NK-92 treated with Interleukin-12 subunit alpha and Interleukin-12 subunit beta, amount 100 ng/mL, for 24 hours (cell line): ENCODE results near the gene FREM3.

Experiments used
- DNase-seq: peaks from one replicate; lab custom pipeline; 2025; lab: John Stamatoyannopoulos, UW

The FREM3 gene

GRCh38 chr4:143667461-143667860 is 33.0 kb downstream of the FREM3 start:
- no peak for DNase-seq

GRCh38 chr4:143658336-143658735 is 42.1 kb downstream of the FREM3 start:
- no peak for DNase-seq

- no peak for DNase-seq
These were observed 45.9 kb downstream of the FREM3 start for GRCh38 chr4:143654571-143654970.

GRCh38 chr4:143653031-143653430 is 47.4 kb downstream of the FREM3 start:
- no peak for DNase-seq

- DNase-seq: no peak
These were observed 57.1 kb downstream of the FREM3 start for GRCh38 chr4:143643399-143643798.

- DNase-seq: no peak
These were observed 57.9 kb downstream of the FREM3 start for GRCh38 chr4:143642611-143643010.

GRCh38 chr4:143641361-143641760 is 59.1 kb downstream of the FREM3 start:
- no peak for DNase-seq

GRCh38 chr4:143634763-143635162 is 65.7 kb downstream of the FREM3 start:
- no peak for DNase-seq

- no peak for DNase-seq
These were observed 66.6 kb downstream of the FREM3 start for GRCh38 chr4:143633833-143634232.

- DNase-seq: no peak
These were observed 74.2 kb downstream of the FREM3 start for GRCh38 chr4:143626134-143626911.

- DNase-seq: no peak
These were observed 74.8 kb downstream of the FREM3 start for GRCh38 chr4:143625632-143626031.

- DNase-seq: no peak
These were observed 76.6 kb downstream of the FREM3 start for GRCh38 chr4:143623896-143624295.

GRCh38 chr4:143618811-143619210 is 81.7 kb downstream of the FREM3 start:
- DNase-seq: no peak

GRCh38 chr4:143617994-143618679 is 82.3 kb downstream of the FREM3 start:
- no peak for DNase-seq

GRCh38 chr4:143616771-143617170 is 83.7 kb downstream of the FREM3 start:
- no peak for DNase-seq

- DNase-seq: no peak
These were observed 91.0 kb downstream of the FREM3 start for GRCh38 chr4:143609492-143609891.

GRCh38 chr4:143606480-143606879 is 94.0 kb downstream of the FREM3 start:
- no peak for DNase-seq

- DNase-seq: no peak
These were observed 100.6 kb downstream of the FREM3 start for GRCh38 chr4:143599827-143600226.

GRCh38 chr4:143598816-143599215 is 101.7 kb downstream of the FREM3 start:
- DNase-seq: no peak

- DNase-seq: no peak
These were observed 103.2 kb downstream of the FREM3 start for GRCh38 chr4:143597276-143597675.

GRCh38 chr4:143587703-143588102 is 112.8 kb downstream of the FREM3 start:
- no peak for DNase-seq

- no peak for DNase-seq
These were observed 114.4 kb downstream of the FREM3 start for GRCh38 chr4:143586080-143586479.

GRCh38 chr4:143585548-143585947 is 114.9 kb downstream of the FREM3 start:
- no peak for DNase-seq
